Neuronal stem cell (in vitro differentiated cells): Measurements from ENCODE around the gene CD164.
A peak's percentile ranks its signal among the peaks of the same experiment; 100 is the strongest.

ENCODE experiments used
- DNase-seq: peaks from one replicate; pipeline ENCODE4 v3.0.0-alpha.2; 2013; ENCODE audit warnings: low spot score
- H2AFZ ChIP-seq: one replicate; pipeline ENCODE4 v1.6.1; 2013; ENCODE audit warnings: mild to moderate bottlenecking, low read length, inconsistent platforms
- H2AK5ac ChIP-seq: 2 replicates; pipeline ENCODE4 v1.6.1; 2013; ENCODE audit warnings: low read depth, mild to moderate bottlenecking, inconsistent platforms, low read length, moderate library complexity, mixed read lengths
- H2BK120ac ChIP-seq: 2 replicates; pipeline ENCODE4 v1.6.1; 2013; ENCODE audit warnings: low read depth, mild to moderate bottlenecking, inconsistent platforms, low read length, moderate library complexity, mixed read lengths
- H2BK12ac ChIP-seq: one replicate; pipeline ENCODE4 v1.6.1; 2013; ENCODE audit warnings: low read length, inconsistent platforms
- H2BK15ac ChIP-seq: 2 replicates; pipeline ENCODE4 v1.6.1; 2013; ENCODE audit warnings: mild to moderate bottlenecking, low read length, inconsistent platforms, mixed read lengths
- H2BK5ac ChIP-seq: one replicate; pipeline ENCODE4 v1.6.1; 2013; ENCODE audit warnings: inconsistent platforms, mild to moderate bottlenecking, low read length, moderate library complexity
- H3K14ac ChIP-seq: one replicate; pipeline ENCODE4 v1.6.1; 2013; ENCODE audit warnings: low read length, inconsistent platforms
- H3K18ac ChIP-seq: 2 replicates; pipeline ENCODE4 v1.6.1; 2013; ENCODE audit warnings: low read length, inconsistent platforms
- H3K23ac ChIP-seq: 2 replicates; pipeline ENCODE4 v1.6.1; 2013; ENCODE audit warnings: low read depth, mild to moderate bottlenecking, mixed read lengths, low read length, inconsistent platforms; ENCODE audit not compliant: poor library complexity
- H3K27ac ChIP-seq: replicated peaks from 3 replicates; pipeline ENCODE4 v1.5.1; 2013; ENCODE audit warnings: low read length, inconsistent platforms
- H3K27me3 ChIP-seq, 3 experiments: 2 replicates each; pipeline ENCODE4 v1.6.1; 2013; ENCODE audit warnings: low read length in 3 of 3, mild to moderate bottlenecking in 2 of 3, inconsistent platforms in 1 of 3, low read depth in 1 of 3, mixed read lengths in 1 of 3, moderate library complexity in 1 of 3; ENCODE audit not compliant: control insufficient read depth in 3 of 3, insufficient read depth in 3 of 3
- H3K36me3 ChIP-seq, 2 donors: replicated peaks in 1 of 2; 2 replicates each; pipeline ENCODE4 v1.6.1; 2013; ENCODE audit warnings: low read length in 2 of 2; ENCODE audit not compliant: control insufficient read depth in 2 of 2, insufficient read depth in 2 of 2
- H3K4ac ChIP-seq: 2 replicates; pipeline ENCODE4 v1.6.1; 2013; ENCODE audit warnings: inconsistent platforms, mild to moderate bottlenecking, low read length, moderate library complexity
- H3K4me1 ChIP-seq, 2 donors: 1 replicate in 1 of 2; 2 replicates in 1 of 2; pipeline ENCODE4 v1.6.1; 2013; ENCODE audit warnings: low read length in 2 of 2, low read depth in 1 of 2; ENCODE audit not compliant: control insufficient read depth in 2 of 2, insufficient read depth in 1 of 2
- H3K4me2 ChIP-seq: one replicate; pipeline ENCODE4 v1.6.1; 2013; ENCODE audit warnings: mild to moderate bottlenecking, low read length, inconsistent platforms; ENCODE audit not compliant: insufficient read depth, poor library complexity, severe bottlenecking
- H3K4me3 ChIP-seq, 2 donors: 2 replicates each; pipeline ENCODE4 v1.5.1; 2013; ENCODE audit warnings: low read length in 2 of 2, mild to moderate bottlenecking in 2 of 2, inconsistent platforms in 1 of 2, moderate library complexity in 1 of 2
- H3K79me1 ChIP-seq: one replicate; pipeline ENCODE4 v1.6.1; 2013; ENCODE audit warnings: low read depth, mild to moderate bottlenecking, inconsistent platforms, low read length, moderate library complexity
- H3K9ac ChIP-seq: one replicate; pipeline ENCODE4 v1.6.1; 2013; ENCODE audit warnings: mild to moderate bottlenecking, low read depth, low read length, inconsistent platforms; ENCODE audit not compliant: poor library complexity
- H3K9me3 ChIP-seq, 2 donors: replicated peaks in 1 of 2; 2 replicates each; pipeline versions ENCODE3 to v1.6.1; 2013; ENCODE audit warnings: low read length in 2 of 2, mild to moderate bottlenecking in 2 of 2, inconsistent platforms in 1 of 2, low read depth in 1 of 2, mixed read lengths in 1 of 2, moderate library complexity in 1 of 2; ENCODE audit not compliant: control insufficient read depth in 2 of 2, insufficient read depth in 1 of 2
- H4K8ac ChIP-seq: one replicate; pipeline ENCODE4 v1.6.1; 2013; ENCODE audit warnings: low read depth, mild to moderate bottlenecking, inconsistent platforms, low read length, moderate library complexity
- H4K91ac ChIP-seq: one replicate; pipeline ENCODE4 v1.6.1; 2013; ENCODE audit warnings: low read length, low read depth, mild to moderate bottlenecking, inconsistent platforms; ENCODE audit not compliant: poor library complexity
- WGBS, 2 donors: extraction: QIAGEN DNeasy Blood & Tissue Kit; methylation state at CpG; one replicate each; pipeline ENCODE4 v1.1.7; 2013; ENCODE audit warnings: missing lambda C conversion rate in 2 of 2, mixed read lengths in 1 of 2; ENCODE audit not compliant: insufficient read length in 2 of 2, insufficient replicate concordance in 1 of 2; ENCODE audit errors: extremely low coverage in 2 of 2; 5-methylcytosine and 5-hydroxymethylcytosine counted together

Gene CD164

GRCh38 chr6:109382576-109383437 lies 540 bp upstream of the CD164 start:
- H3K18ac ChIP-seq: peak overlapping the region; percentile 100
- H3K27ac ChIP-seq: peak overlapping the region; percentile 99
- H3K4ac ChIP-seq: no peak overlapping the region
- WGBS, 2 donors: no CpG with 5 or more reads among the region's 42 CpGs
- peak overlapping the region; percentile 99 for H2BK5ac ChIP-seq
- peak overlapping the region; percentile 95 for H3K9ac ChIP-seq
- H3K4me2 ChIP-seq: peak overlapping the region; percentile 71
- H3K36me3 ChIP-seq: peaks cover 0 to 17% of the 10 kb centered on the region in 2 donors
- peaks cover 2% of the 10 kb centered on the region in 2 donors for H3K4me1 ChIP-seq
- DNase-seq: peak; percentile 97
- peak overlapping the region; percentile 99 for H4K91ac ChIP-seq
- peak overlapping the region; percentile 95 to 100 for H3K4me3 ChIP-seq
- H3K27me3 ChIP-seq: no peaks in the 10 kb centered on the region
- H3K79me1 ChIP-seq: peaks cover 2% of the 10 kb centered on the region
- no peak overlapping the region for H3K14ac ChIP-seq
- peak overlapping the region; percentile 84 for H2BK120ac ChIP-seq
- no peak overlapping the region for H2AK5ac ChIP-seq
- no peaks in the 10 kb centered on the region for H3K9me3 ChIP-seq
- peak overlapping the region; percentile 98 for H3K23ac ChIP-seq
- no peak overlapping the region for H4K8ac ChIP-seq
- H2BK12ac ChIP-seq: peak overlapping the region; percentile 99
- peak overlapping the region; percentile 88 for H2AFZ ChIP-seq
- H2BK15ac ChIP-seq: no peak overlapping the region

GRCh38 chr6:109381061-109381746 lies 1.1 kb downstream of the CD164 start:
- Histone ChIP-seq H4K8ac (no peak overlapping the region), H3K4me1 (peaks cover 2% of the 10 kb centered on the region in 2 donors), H3K14ac (peak overlapping the region; percentile 97), H3K4me2 (peak overlapping the region; percentile 38), H4K91ac (no peak overlapping the region), H2BK5ac (peak overlapping the region; percentile 99), H3K4ac (no peak overlapping the region), H2AK5ac (no peak overlapping the region), H2AFZ (peak overlapping the region; percentile 88), H3K23ac (no peak overlapping the region), H3K27me3 (no peaks in the 10 kb centered on the region), H3K9me3 (no peaks in the 10 kb centered on the region), H2BK15ac (peak overlapping the region; percentile 97), H3K9ac (peak overlapping the region; percentile 100), H2BK12ac (no peak overlapping the region), H3K4me3 (peak overlapping the region; percentile 95 to 100), H3K36me3 (peaks cover 3 to 33% of the 10 kb centered on the region in 2 donors), H3K27ac (peak overlapping the region; percentile 99), H3K18ac (peak overlapping the region; percentile 96), H2BK120ac (peak overlapping the region; percentile 79), H3K79me1 (peaks cover 2% of the 10 kb centered on the region)
- no CpG with 5 or more reads among the region's 25 CpGs for WGBS, 2 donors
- DNase-seq: no peak

GRCh38 chr6:109379711-109380110 lies 2.6 kb downstream of the CD164 start:
- no peak overlapping the region for H3K23ac ChIP-seq
- H3K79me1 ChIP-seq: peaks cover 2% of the 10 kb centered on the region
- no peak overlapping the region for H3K4me2 ChIP-seq
- H4K8ac ChIP-seq: no peak overlapping the region
- H2AK5ac ChIP-seq: no peak overlapping the region
- H3K9me3 ChIP-seq: no peaks in the 10 kb centered on the region
- no peak overlapping the region for H2BK15ac ChIP-seq
- H3K4ac ChIP-seq: no peak overlapping the region
- no peak overlapping the region for H3K14ac ChIP-seq
- H2BK12ac ChIP-seq: no peak overlapping the region
- no peak overlapping the region for H2BK120ac ChIP-seq
- no CpG with 5 or more reads among the region's 2 CpGs for WGBS, 2 donors
- no peak overlapping the region for H3K18ac ChIP-seq
- no peak overlapping the region for H3K27ac ChIP-seq
- no peak overlapping the region for H2AFZ ChIP-seq
- peaks cover 2% of the 10 kb centered on the region in 2 donors for H3K4me1 ChIP-seq
- H2BK5ac ChIP-seq: no peak overlapping the region
- H3K9ac ChIP-seq: no peak overlapping the region
- DNase-seq: no peak
- H3K36me3 ChIP-seq: peaks cover 7 to 47% of the 10 kb centered on the region in 2 donors
- H3K27me3 ChIP-seq: no peaks in the 10 kb centered on the region
- peak overlapping the region in 1 of 2 donors; percentile 95 for H3K4me3 ChIP-seq
- H4K91ac ChIP-seq: no peak overlapping the region

- no CpG with 5 or more reads among the region's 3 CpGs for WGBS, 2 donors
- Histone ChIP-seq H3K18ac (no peak overlapping the region), H3K4ac (no peak overlapping the region), H4K8ac (no peak overlapping the region), H2BK5ac (no peak overlapping the region), H3K4me3 (no peak overlapping the region), H3K27me3 (no peaks in the 10 kb centered on the region), H4K91ac (no peak overlapping the region), H3K23ac (no peak overlapping the region), H3K4me1 (peaks cover 0 to 2% of the 10 kb centered on the region in 2 donors), H3K9me3 (no peaks in the 10 kb centered on the region), H3K27ac (no peak overlapping the region), H3K36me3 (peaks cover 18 to 67% of the 10 kb centered on the region in 2 donors), H3K9ac (no peak overlapping the region), H3K4me2 (no peak overlapping the region), H2BK120ac (no peak overlapping the region), H3K79me1 (peaks cover 2% of the 10 kb centered on the region), H2BK15ac (no peak overlapping the region), H2AFZ (no peak overlapping the region), H2BK12ac (no peak overlapping the region), H3K14ac (no peak overlapping the region), H2AK5ac (no peak overlapping the region)
- no peak for DNase-seq
Observed at GRCh38 chr6:109377717-109378116, 4.5 kb downstream of the CD164 start.
